CD14-positive monocyte (primary cell): ENCODE results near the gene NUP35. TPM values are rescaled to one million over a fixed set of nuclear protein-coding genes. Genes with fewer than 3 reads are reported as not detected.

ENCODE experiments used
- DNase-seq, 3 donors: peaks; one replicate each; pipeline ENCODE4 v3.0.0-alpha.2; 2011 to 2022
- H2AFZ ChIP-seq: 2 replicates; pipeline ENCODE4 v1.6.0; 2012; ENCODE audit warnings: mild to moderate bottlenecking, low read depth, low read length, inconsistent platforms; ENCODE audit not compliant: insufficient read depth, poor library complexity, severe bottlenecking
- H3K27ac ChIP-seq, 2 donors: 1 replicate in 1 of 2; 2 replicates in 1 of 2; pipeline ENCODE4 v1.5.1; 2012 to 2013; ENCODE audit warnings: low read length in 2 of 2, control low read depth in 1 of 2, inconsistent platforms in 1 of 2, low read depth in 1 of 2, mild to moderate bottlenecking in 1 of 2
- H3K27me3 ChIP-seq, 2 donors: one replicate each; pipeline versions ENCODE4 v1.6.0 to v1.6.1; 2011 to 2013; ENCODE audit warnings: low read length in 2 of 2; ENCODE audit not compliant: control insufficient read depth in 2 of 2, insufficient read depth in 2 of 2
- H3K36me3 ChIP-seq, 2 donors: replicated peaks in 1 of 2; 1 replicate in 1 of 2; 2 replicates in 1 of 2; pipeline versions ENCODE4 v1.5.1 to v1.6.1; 2012 to 2013; ENCODE audit warnings: low read length in 2 of 2, control low read depth in 1 of 2, inconsistent platforms in 1 of 2, mild to moderate bottlenecking in 1 of 2; ENCODE audit not compliant: insufficient read depth in 2 of 2, control insufficient read depth in 1 of 2
- H3K4me1 ChIP-seq, 2 donors: 1 replicate in 1 of 2; 2 replicates in 1 of 2; pipeline versions ENCODE4 v1.5.1 to v1.6.1; 2012 to 2013; ENCODE audit warnings: low read length in 2 of 2, control low read depth in 1 of 2, inconsistent platforms in 1 of 2, mild to moderate bottlenecking in 1 of 2, moderate library complexity in 1 of 2; ENCODE audit not compliant: insufficient read depth in 2 of 2, control insufficient read depth in 1 of 2
- H3K4me2 ChIP-seq: replicated peaks from 2 replicates; pipeline ENCODE3; 2012; ENCODE audit warnings: low read length, moderate library complexity, mild to moderate bottlenecking; ENCODE audit not compliant: poor library complexity, severe bottlenecking; ENCODE audit errors: extremely low read depth
- H3K4me3 ChIP-seq, 3 experiments: fragments of 200-600 bp in 1 of 3; sonication (generic) in 1 of 3; replicated peaks in 1 of 3; 1 replicate in 2 of 3; 2 replicates in 1 of 3; pipeline ENCODE4 v1.5.1; 2011 to 2013; ENCODE audit warnings: low read length in 3 of 3, mild to moderate bottlenecking in 3 of 3, control low read depth in 2 of 3, low read depth in 2 of 3, inconsistent platforms in 1 of 3, moderate library complexity in 1 of 3
- H3K79me2 ChIP-seq: 2 replicates; pipeline ENCODE4 v1.6.0; 2012; ENCODE audit warnings: mild to moderate bottlenecking, control low read depth, inconsistent platforms, low read length, moderate library complexity; ENCODE audit not compliant: insufficient read depth
- H3K9ac ChIP-seq: 2 replicates; pipeline ENCODE4 v1.6.0; 2017; ENCODE audit warnings: low read length, mild to moderate bottlenecking; ENCODE audit not compliant: insufficient read depth, poor library complexity, severe bottlenecking
- H3K9me3 ChIP-seq, 2 donors: replicated peaks in 1 of 2; 1 replicate in 1 of 2; 2 replicates in 1 of 2; pipeline versions ENCODE4 v1.5.1 to v1.6.1; 2012 to 2013; ENCODE audit warnings: low read length in 2 of 2, control low read depth in 1 of 2; ENCODE audit not compliant: control insufficient read depth in 1 of 2, insufficient read depth in 1 of 2
- H4K20me1 ChIP-seq: 2 replicates; pipeline ENCODE4 v1.6.0; 2012; ENCODE audit warnings: mild to moderate bottlenecking, low read length, control low read depth, moderate library complexity; ENCODE audit not compliant: insufficient read depth
- H3K27ac Mint-ChIP-seq, 7 donors: one replicate each; pipeline ENCODE4 v1.8.0; 2020; ENCODE audit warnings: mild to moderate bottlenecking in 7 of 7, mixed read lengths in 7 of 7, moderate library complexity in 6 of 7, inconsistent platforms in 2 of 7
- H3K27me3 Mint-ChIP-seq, 3 donors: one replicate each; pipeline ENCODE4 v1.8.0; 2021 to 2022; ENCODE audit warnings: low read depth in 3 of 3, mild to moderate bottlenecking in 3 of 3, mixed read lengths in 3 of 3, moderate library complexity in 3 of 3, inconsistent platforms in 1 of 3
- H3K36me3 Mint-ChIP-seq, 2 donors: one replicate each; pipeline ENCODE4 v1.8.0; 2020; ENCODE audit warnings: mixed read lengths in 2 of 2, inconsistent platforms in 1 of 2, mild to moderate bottlenecking in 1 of 2
- H3K4me1 Mint-ChIP-seq: one replicate; pipeline ENCODE4 v1.8.0; 2020; ENCODE audit warnings: mild to moderate bottlenecking, mixed read lengths
- H3K4me3 Mint-ChIP-seq, 2 donors: one replicate each; pipeline ENCODE4 v1.8.0; 2020; ENCODE audit warnings: mild to moderate bottlenecking in 2 of 2, mixed read lengths in 2 of 2, moderate library complexity in 1 of 2
- H3K9me3 Mint-ChIP-seq, 7 donors: one replicate each; pipeline ENCODE4 v1.8.0; 2020 to 2022; ENCODE audit warnings: mixed read lengths in 7 of 7, mild to moderate bottlenecking in 6 of 7, moderate library complexity in 6 of 7, inconsistent platforms in 2 of 7
- WGBS: methylation state at CpG from one replicate; pipeline ENCODE4 v1.1.5; 2013; ENCODE audit warnings: missing lambda C conversion rate; ENCODE audit not compliant: insufficient coverage; 5-methylcytosine and 5-hydroxymethylcytosine counted together
- intact Hi-C, 2 donors: fragments of 100-400 bp; cut with micrococcal nuclease; formaldehyde crosslinking; loops; one replicate each; pipeline versions ENCODE4 v1.15.0 to v1.15.1; 2023
- polyA plus RNA-seq, 3 donors: library from polyadenylated mRNA; depleted of rRNA in 1 of 3; unstranded in 2 of 3; stranded (reverse) in 1 of 3; fragments of 300-500 nt in 2 of 3; fragments of >200 nt in 1 of 3; fragmentation: Illumina TruSeq in 2 of 3; gene quantifications; 1 replicate in 2 of 3; 2 replicates in 1 of 3; pipeline ENCODE4 v1.2.3, GENCODE V29; 2012 to 2021
- TF ChIP-seq, protein P1 (sequence below): fragments of 200-600 bp; IDR thresholded peaks from one replicate; pipeline ENCODE4 v1.8.0; 2022; ENCODE audit warnings: antibody characterized with exemption, mild to moderate bottlenecking

The NUP35 gene
- polyA plus RNA-seq, 3 donors = 1.5 to 4.7 (median 2.0) TPM

DNA sequence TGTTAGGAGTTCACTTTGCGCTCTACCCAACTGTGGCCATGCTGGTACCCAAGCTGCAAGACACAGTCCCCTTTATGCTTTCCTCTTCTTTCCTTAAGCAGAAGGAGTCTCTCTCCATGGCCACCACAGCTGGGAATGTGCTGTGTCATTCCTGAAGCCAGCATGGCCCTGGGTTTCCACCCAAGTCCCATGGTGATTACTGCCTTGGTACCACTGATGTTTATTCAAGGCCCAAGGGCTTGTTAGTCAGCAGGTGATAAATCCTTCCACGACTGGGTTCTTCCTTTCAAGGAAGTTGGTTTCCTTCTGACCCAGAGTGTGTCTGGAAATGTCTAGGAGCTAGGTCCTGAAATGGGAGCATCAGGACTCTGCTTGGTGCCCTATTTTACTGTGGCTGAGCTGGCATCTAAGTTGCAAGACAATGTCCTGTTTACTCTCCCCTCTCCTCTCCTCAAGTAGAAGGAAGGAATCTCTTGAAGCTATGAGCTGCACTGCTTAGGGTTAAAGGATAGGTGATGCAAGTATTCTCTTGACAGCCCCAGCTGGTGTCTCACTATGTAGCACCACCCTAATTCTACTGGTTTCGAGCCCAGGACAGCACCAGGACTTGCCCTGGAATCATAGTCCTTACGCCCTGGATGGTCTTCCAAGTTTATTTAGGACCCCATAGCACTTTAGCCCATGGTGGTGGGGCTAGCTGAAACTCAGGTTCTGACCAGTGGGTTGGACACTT lies 18.7 kb upstream of the NUP35 start:
- no peak overlapping the region for H3K27ac ChIP-seq
- no peaks in the 10 kb centered on the region for H3K9me3 ChIP-seq
- intact Hi-C loops = no loop called here
- H4K20me1 ChIP-seq = no peaks in the 10 kb centered on the region
- DNase-seq = no peak
- TF ChIP-seq, protein P1, sequence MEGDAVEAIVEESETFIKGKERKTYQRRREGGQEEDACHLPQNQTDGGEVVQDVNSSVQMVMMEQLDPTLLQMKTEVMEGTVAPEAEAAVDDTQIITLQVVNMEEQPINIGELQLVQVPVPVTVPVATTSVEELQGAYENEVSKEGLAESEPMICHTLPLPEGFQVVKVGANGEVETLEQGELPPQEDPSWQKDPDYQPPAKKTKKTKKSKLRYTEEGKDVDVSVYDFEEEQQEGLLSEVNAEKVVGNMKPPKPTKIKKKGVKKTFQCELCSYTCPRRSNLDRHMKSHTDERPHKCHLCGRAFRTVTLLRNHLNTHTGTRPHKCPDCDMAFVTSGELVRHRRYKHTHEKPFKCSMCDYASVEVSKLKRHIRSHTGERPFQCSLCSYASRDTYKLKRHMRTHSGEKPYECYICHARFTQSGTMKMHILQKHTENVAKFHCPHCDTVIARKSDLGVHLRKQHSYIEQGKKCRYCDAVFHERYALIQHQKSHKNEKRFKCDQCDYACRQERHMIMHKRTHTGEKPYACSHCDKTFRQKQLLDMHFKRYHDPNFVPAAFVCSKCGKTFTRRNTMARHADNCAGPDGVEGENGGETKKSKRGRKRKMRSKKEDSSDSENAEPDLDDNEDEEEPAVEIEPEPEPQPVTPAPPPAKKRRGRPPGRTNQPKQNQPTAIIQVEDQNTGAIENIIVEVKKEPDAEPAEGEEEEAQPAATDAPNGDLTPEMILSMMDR = no peak
- no peaks in the 10 kb centered on the region for H3K79me2 ChIP-seq
- no peak overlapping the region for H3K4me3 ChIP-seq
- no peaks in the 10 kb centered on the region for H3K4me1 ChIP-seq
- H3K4me3 Mint-ChIP-seq = no peak overlapping the region
- no peaks in the 10 kb centered on the region for H3K27me3 ChIP-seq
- 70% methylated on average over 4 of the region's 4 CpGs for WGBS
- peaks cover 0 to 2% (median 1%) of the 10 kb centered on the region in 3 donors for H3K27me3 Mint-ChIP-seq
- no peak overlapping the region for H3K9ac ChIP-seq
- H3K9me3 Mint-ChIP-seq = peaks cover 0 to 11% (median 3%) of the 10 kb centered on the region in 7 donors
- H3K4me2 ChIP-seq = no peak overlapping the region
- no peak overlapping the region for H3K27ac Mint-ChIP-seq
- no peak overlapping the region for H2AFZ ChIP-seq
- H3K4me1 Mint-ChIP-seq = no peaks in the 10 kb centered on the region
- no peaks in the 10 kb centered on the region for H3K36me3 ChIP-seq
- H3K36me3 Mint-ChIP-seq = no peaks in the 10 kb centered on the region

DNA sequence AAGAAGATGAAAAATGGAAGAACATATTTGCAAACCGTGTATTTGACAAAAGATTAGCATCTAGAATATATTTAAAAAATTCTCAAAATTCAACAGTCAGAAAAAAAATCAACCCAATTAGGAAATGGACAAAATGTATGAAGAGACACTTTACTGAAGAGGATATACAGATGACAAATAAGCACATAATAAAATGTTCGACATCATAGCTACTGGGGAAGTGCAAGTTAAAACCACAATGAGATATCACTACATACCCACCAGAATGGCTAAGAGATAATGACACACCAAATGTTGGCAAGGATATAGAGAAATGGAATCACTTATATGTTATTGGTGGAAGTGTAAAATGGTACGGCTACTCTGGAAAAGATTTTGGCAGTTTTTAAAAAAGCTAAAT lies 11.7 kb upstream of the NUP35 start:
- Histone ChIP-seq H3K4me2 (no peak overlapping the region), H3K36me3 (no peaks in the 10 kb centered on the region), H2AFZ (no peak overlapping the region), H4K20me1 (no peaks in the 10 kb centered on the region), H3K79me2 (no peaks in the 10 kb centered on the region), H3K27me3 (no peaks in the 10 kb centered on the region), H3K27ac (no peak overlapping the region), H3K9ac (no peak overlapping the region), H3K4me3 (no peak overlapping the region), H3K4me1 (no peaks in the 10 kb centered on the region), H3K9me3 (no peaks in the 10 kb centered on the region)
- Mint-ChIP-seq H3K4me1 (no peaks in the 10 kb centered on the region), H3K27me3 (peaks cover 2 to 7% (median 3%) of the 10 kb centered on the region in 3 donors), H3K27ac (no peak overlapping the region), H3K4me3 (no peak overlapping the region), H3K36me3 (no peaks in the 10 kb centered on the region), H3K9me3 (peaks cover 0 to 5% (median 2%) of the 10 kb centered on the region in 7 donors)
- intact Hi-C loops = no loop called here
- TF ChIP-seq, protein P1 = no peak
- no peak for DNase-seq
- no CpG with 5 or more reads among the region's 3 CpGs for WGBS
